ENCODE data around the gene PIH1D1.

DNA sequence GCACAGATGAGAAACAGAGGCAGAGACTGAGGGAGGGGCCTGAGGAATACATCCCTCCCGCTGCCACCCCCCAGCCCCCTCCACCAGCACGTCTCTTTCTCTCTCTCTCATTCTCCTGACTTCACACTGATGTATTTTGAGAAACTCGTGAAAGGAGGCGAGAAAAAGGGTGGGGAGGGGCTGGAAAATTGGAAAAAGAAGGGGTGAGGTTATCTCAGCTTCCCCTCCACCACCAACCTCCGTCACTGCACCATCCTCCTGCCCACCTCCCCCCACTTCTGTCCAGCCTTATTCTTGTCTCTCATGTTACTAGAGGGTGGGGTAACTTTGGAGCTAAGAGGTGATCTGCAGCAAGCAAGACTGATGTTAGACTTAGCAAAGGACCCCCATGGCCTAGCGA is 11.8 kb downstream of the PIH1D1 start:
- TF ChIP-seq GATA3 (IDR thresholded peaks at IDR 0.05; ENCODE audit: low read depth, low read length) (no peak), GATA2 (IDR thresholded peaks at IDR 0.05; ENCODE audit: low read depth, low read length) (no peak)

Measured in SH-SY5Y (cell line).